ENCODE measurements around the gene CNKSR3.

- TF ChIP-seq POLR2A (IDR thresholded peaks at IDR 0.05) = no peak
- no peak for TF ChIP-seq EP300 (IDR thresholded peaks at IDR 0.05)
These were observed 156.9 kb downstream of the CNKSR3 start for GRCh38 chr6:154353626-154354025.
